Endothelial cell of umbilical vein (primary cell): Measurements from ENCODE around the gene CROT. TPM values are rescaled to one million over a fixed set of nuclear protein-coding genes. Genes with fewer than 3 reads are reported as not detected.

Experiments
- BruUV-seq: library from RNA; stranded (reverse); fragments of 400-500 nt; replicated peaks from 2 replicates; lab custom pipeline; 2021; lab: Mats Ljungman, UMichigan
- CTCF ChIA-PET: fragments of 300-600, 350-600 bp; sonication (Branson Sonifier 250); formaldehyde crosslinking; loops from one replicate; lab custom pipeline; 2021; ENCODE audit warnings: antibody characterized with exemption, inconsistent platforms; lab: Charles Lee
- POLR2A ChIA-PET: fragments of 300-600, 350-600 bp; sonication (Branson Sonifier 250); formaldehyde crosslinking; loops from one replicate; lab custom pipeline; 2021; ENCODE audit warnings: antibody characterized with exemption, inconsistent platforms; lab: Charles Lee
- DNase-seq: peaks from one replicate; pipeline ENCODE4 v3.0.0-alpha.2; 2011; ENCODE audit warnings: low read depth, low spot score
- FAIRE-seq: peaks from 2 replicates; lab custom pipeline; 2011; peaks lifted over from hg19 to GRCh38; lab: Jason Lieb, UNC
- H2AFZ ChIP-seq: 2 replicates; pipeline ENCODE4 v1.6.0; 2012; ENCODE audit warnings: low read depth, low read length, control low read depth, inconsistent platforms
- H3K27ac ChIP-seq: 2 replicates; pipeline ENCODE4 v1.5.1; 2011; ENCODE audit warnings: low read depth, mild to moderate bottlenecking, control low read depth, low read length, moderate library complexity; ENCODE audit not compliant: insufficient read depth
- H3K27me3 ChIP-seq, 2 experiments: 2 replicates each; pipeline versions ENCODE4 v1.6.0 to v1.6.1; 2011; ENCODE audit warnings: low read length in 2 of 2, mixed read lengths in 1 of 2; ENCODE audit not compliant: control insufficient read depth in 2 of 2, insufficient read depth in 2 of 2
- H3K36me3 ChIP-seq, 2 experiments: 2 replicates in 1 of 2; 3 replicates in 1 of 2; pipeline ENCODE4 v1.5.1; 2011; ENCODE audit warnings: low read length in 2 of 2, mild to moderate bottlenecking in 1 of 2, moderate library complexity in 1 of 2; ENCODE audit not compliant: control insufficient read depth in 2 of 2, insufficient read depth in 2 of 2; ENCODE audit errors: extremely low read depth in 1 of 2
- H3K4me1 ChIP-seq: 3 replicates; pipeline ENCODE4 v1.5.1; 2011; ENCODE audit warnings: mild to moderate bottlenecking, low read length; ENCODE audit not compliant: control insufficient read depth, insufficient read depth; ENCODE audit errors: extremely low read depth
- H3K4me2 ChIP-seq: 2 replicates; pipeline ENCODE4 v1.6.1; 2011; ENCODE audit warnings: low read length, control low read depth, mixed read lengths; ENCODE audit not compliant: insufficient read depth
- H3K4me3 ChIP-seq, 3 experiments: fragments of 200-600 bp in 1 of 3; sonication (generic), shearing (Covaris generic) in 1 of 3; replicated peaks in 1 of 3; 2 replicates each; pipeline ENCODE4 v1.5.1; 2011 to 2016; ENCODE audit warnings: control low read depth in 3 of 3, low read length in 3 of 3, mild to moderate bottlenecking in 2 of 3, inconsistent platforms in 1 of 3, low read depth in 1 of 3, moderate library complexity in 1 of 3; ENCODE audit not compliant: insufficient read depth in 1 of 3
- H3K79me2 ChIP-seq: 2 replicates; pipeline ENCODE4 v1.6.0; 2012; ENCODE audit warnings: low read length, inconsistent platforms; ENCODE audit not compliant: control insufficient read depth, insufficient read depth
- H3K9ac ChIP-seq: replicated peaks from 2 replicates; pipeline ENCODE3; 2011; ENCODE audit warnings: low read length, control low read depth; ENCODE audit not compliant: insufficient read depth; ENCODE audit errors: extremely low read depth
- H3K9me1 ChIP-seq: replicated peaks from 3 replicates; pipeline ENCODE4 v1.6.0; 2011; ENCODE audit warnings: mild to moderate bottlenecking, low read length; ENCODE audit not compliant: control insufficient read depth, insufficient read depth; ENCODE audit errors: extremely low read depth
- H3K9me3 ChIP-seq: replicated peaks from 2 replicates; pipeline ENCODE4 v1.5.1; 2012; ENCODE audit warnings: low read length, inconsistent platforms; ENCODE audit not compliant: control insufficient read depth, insufficient read depth
- H4K20me1 ChIP-seq: replicated peaks from 2 replicates; pipeline ENCODE3; 2011; ENCODE audit warnings: mild to moderate bottlenecking, low read length; ENCODE audit not compliant: control insufficient read depth, insufficient read depth; ENCODE audit errors: extremely low read depth
- CTCF ChIP-seq, 2 donors: IDR thresholded peaks; 1 replicate in 1 of 2; 2 replicates in 1 of 2; pipeline ENCODE4 v1.5.1; 2011; ENCODE audit warnings: low read length in 2 of 2, mild to moderate bottlenecking in 2 of 2, moderate library complexity in 2 of 2, control low read depth in 1 of 2, inconsistent platforms in 1 of 2, low read depth in 1 of 2; ENCODE audit not compliant: insufficient read depth in 1 of 2; ENCODE audit errors: extremely low read depth in 1 of 2
- EZH2 ChIP-seq: IDR thresholded peaks from 2 replicates; pipeline ENCODE4 v1.6.1; 2012; ENCODE audit warnings: borderline replicate concordance, low read depth, mild to moderate bottlenecking, moderate library complexity, low read length, inconsistent platforms; ENCODE audit not compliant: severe bottlenecking
- FOS ChIP-seq: IDR thresholded peaks from 2 replicates; pipeline ENCODE4 v1.6.1; 2011; ENCODE audit warnings: mild to moderate bottlenecking, low read length, moderate library complexity, borderline replicate concordance; ENCODE audit not compliant: insufficient read depth
- GATA2 ChIP-seq: IDR thresholded peaks from 2 replicates; pipeline ENCODE4 v1.7.0; 2011; ENCODE audit warnings: low read depth, mild to moderate bottlenecking, moderate library complexity, mixed read lengths, low read length; ENCODE audit not compliant: insufficient read length, insufficient read depth
- JUN ChIP-seq: IDR thresholded peaks from 2 replicates; pipeline ENCODE4 v1.6.1; 2011; ENCODE audit warnings: borderline replicate concordance, low read depth; ENCODE audit not compliant: insufficient read length, insufficient read depth
- MAX ChIP-seq: IDR thresholded peaks from 2 replicates; pipeline ENCODE4 v1.6.1; 2011; ENCODE audit not compliant: insufficient read depth, insufficient read length
- MYC ChIP-seq: IDR thresholded peaks from one replicate; pipeline ENCODE4 v1.6.1; 2011; ENCODE audit warnings: mild to moderate bottlenecking, low read depth, low read length
- POLR2A ChIP-seq: IDR thresholded peaks from 2 replicates; pipeline ENCODE4 v1.6.1; 2012; ENCODE audit warnings: low read depth, mild to moderate bottlenecking, control low read depth, low read length
- POLR2AphosphoS5 ChIP-seq: IDR thresholded peaks from 2 replicates; pipeline ENCODE4 v1.6.1; 2012; ENCODE audit warnings: low read depth, mild to moderate bottlenecking, control low read depth, low read length, moderate library complexity; ENCODE audit not compliant: insufficient read depth
- dilution Hi-C: fragments of 300-500 bp; cut with MboI; formaldehyde crosslinking; loops from one replicate; pipeline ENCODE4 v1.15.0; 2019; ENCODE audit warnings: low sequenced_read_pairs; ENCODE audit not compliant: extremely low pct_ligation_motif_present
- intact Hi-C: fragments of 100-400 bp; cut with micrococcal nuclease; formaldehyde crosslinking; loops from one replicate; pipeline ENCODE4 v1.10.0; 2022
- polyA plus RNA-seq, 4 experiments: library from polyadenylated mRNA; depleted of rRNA in 3 of 4; stranded (reverse) in 3 of 4; unstranded in 1 of 4; fragments of >200 nt; gene quantifications; 2 replicates each; pipeline versions ENCODE4 v1.2.1 to v1.2.3, GENCODE V29; 2011 to 2012; ENCODE audit warnings: missing spikeins in 1 of 4
- total RNA-seq: library from RNA; stranded (reverse); gene quantifications from 2 replicates; pipeline ENCODE4 v1.2.3, GENCODE V29; 2021

CROT gene
- total and polyA plus RNA-seq, 2 donors (not counting 3 experiments of a cell fraction or from before 2014, with no cell fraction given), result 3.3 to 6.6 TPM

GRCh38 chr7:87344446-87344845 lies 1.0 kb upstream of the CROT start:
- BruUV-seq, result no TSS peak
- FAIRE-seq (peak; percentile 63), DNase-seq (peak; percentile 51)
- Histone ChIP-seq H2AFZ (peak overlapping the region; percentile 95), H3K4me1 (peaks cover 6% of the 10 kb centered on the region), H3K9me3 (no peaks in the 10 kb centered on the region), H3K79me2 (no peaks in the 10 kb centered on the region), H4K20me1 (no peaks in the 10 kb centered on the region), H3K27me3 (no peaks in the 10 kb centered on the region), H3K9ac (peak overlapping the region; percentile 47), H3K4me2 (peak overlapping the region; percentile 89), H3K4me3 (peak overlapping the region; percentile 49 to 75 (median 67)), H3K36me3 (no peaks in the 10 kb centered on the region), H3K9me1 (no peaks in the 10 kb centered on the region), H3K27ac (peak overlapping the region; percentile 4)
- ChIA-PET CTCF (interaction anchor here (0.9 to 1.6 kb wide), 3 partner anchors 25 to 72 kb away, joined by 3 to 15 read pairs (median 4); no protein-coding TSS in a partner anchor), POLR2A (no interaction called here)
- dilution Hi-C loops (no loop called here), intact Hi-C loops (loop anchor here (10.0 kb wide), 2 partner anchors 190 to 540 kb away; partner anchors contain the start of gene DMTF1)
- TF ChIP-seq MAX (no peak), POLR2A (no peak), JUN (no peak), CTCF (IDR thresholded peaks at IDR 0.05; ENCODE audit: extremely low read depth in 1 of 2, insufficient read depth in 1 of 2, low read depth in 1 of 2, low read length in 2 of 2) (no peak), POLR2AphosphoS5 (no peak), EZH2 (no peak), MYC (no peak), GATA2 (no peak), FOS (no peak)
